Ectodermal cell (in vitro differentiated cells): ENCODE data around the gene CRACR2A.

ENCODE experiments used
- H3K27ac ChIP-seq: 2 replicates; pipeline ENCODE4 v1.7.0; 2013; ENCODE audit warnings: mild to moderate bottlenecking, low read depth, low read length; ENCODE audit not compliant: insufficient read depth, poor library complexity, severe bottlenecking
- H3K27me3 ChIP-seq: 2 replicates; pipeline ENCODE4 v1.7.0; 2013; ENCODE audit warnings: mild to moderate bottlenecking, low read length; ENCODE audit not compliant: insufficient read depth, control insufficient read depth, poor library complexity, severe bottlenecking
- H3K36me3 ChIP-seq: one replicate; pipeline ENCODE4 v1.7.0; 2013; ENCODE audit warnings: low read length; ENCODE audit not compliant: control insufficient read depth, insufficient read depth
- H3K4me1 ChIP-seq: one replicate; pipeline ENCODE4 v1.7.0; 2013; ENCODE audit warnings: low read length; ENCODE audit not compliant: control insufficient read depth, insufficient read depth
- H3K4me3 ChIP-seq: 2 replicates; pipeline ENCODE4 v1.7.0; 2013; ENCODE audit warnings: low read depth, low read length, control low read depth; ENCODE audit not compliant: insufficient read depth
- H3K9me3 ChIP-seq: 2 replicates; pipeline ENCODE4 v1.7.0; 2013; ENCODE audit warnings: mild to moderate bottlenecking, low read length, moderate library complexity; ENCODE audit not compliant: control insufficient read depth
- WGBS, 2 experiments: methylation state at CpG; one replicate each; pipeline ENCODE4 v1.1.7; 2013; ENCODE audit warnings: missing lambda C conversion rate in 2 of 2; 5-methylcytosine and 5-hydroxymethylcytosine counted together

The CRACR2A gene

GRCh38 chr12:3725388-3726115 lies 27.4 kb downstream of the CRACR2A start:
- 73 to 76% methylated on average over 3 to 4 of the region's 6 CpGs for WGBS, 2 experiments

GRCh38 chr12:3723916-3724805 lies 28.7 kb downstream of the CRACR2A start:
- 94 to 95% methylated on average over 14 of the region's 14 CpGs for WGBS, 2 experiments
- H3K9me3 ChIP-seq: peaks cover 2% of the 10 kb centered on the region

More at GRCh38 chr12:3725388-3726115, 27.4 kb downstream of the CRACR2A start:
- no peaks in the 10 kb centered on the region for H3K27me3 ChIP-seq
- H3K36me3 ChIP-seq: no peaks in the 10 kb centered on the region
- peaks cover 19% of the 10 kb centered on the region for H3K4me1 ChIP-seq
- no peak overlapping the region for H3K4me3 ChIP-seq
- H3K9me3 ChIP-seq: peaks cover 2% of the 10 kb centered on the region
- H3K27ac ChIP-seq: no peak overlapping the region

GRCh38 chr12:3722368-3722767 lies 30.5 kb downstream of the CRACR2A start:
- H3K4me3 ChIP-seq: no peak overlapping the region
- no peak overlapping the region for H3K27ac ChIP-seq
- 93 to 94% methylated on average over 6 of the region's 6 CpGs for WGBS, 2 experiments
- no peaks in the 10 kb centered on the region for H3K27me3 ChIP-seq
- H3K9me3 ChIP-seq: peaks cover 2% of the 10 kb centered on the region
- H3K36me3 ChIP-seq: no peaks in the 10 kb centered on the region
- peaks cover under 1% of the 10 kb centered on the region for H3K4me1 ChIP-seq

More at GRCh38 chr12:3723916-3724805, 28.7 kb downstream of the CRACR2A start:
- Histone ChIP-seq H3K36me3 (no peaks in the 10 kb centered on the region), H3K4me1 (peaks cover 18% of the 10 kb centered on the region), H3K27ac (no peak overlapping the region), H3K4me3 (no peak overlapping the region), H3K27me3 (no peaks in the 10 kb centered on the region)

GRCh38 chr12:3720772-3721171 lies 32.1 kb downstream of the CRACR2A start:
- no peaks in the 10 kb centered on the region for H3K4me1 ChIP-seq
- H3K9me3 ChIP-seq: peaks cover 2% of the 10 kb centered on the region
- H3K27ac ChIP-seq: no peak overlapping the region
- H3K27me3 ChIP-seq: no peaks in the 10 kb centered on the region
- H3K4me3 ChIP-seq: no peak overlapping the region
- no peaks in the 10 kb centered on the region for H3K36me3 ChIP-seq
- 90 to 100% methylated on average over 4 of the region's 4 CpGs for WGBS, 2 experiments

GRCh38 chr12:3718100-3718499 lies 34.8 kb downstream of the CRACR2A start:
- Histone ChIP-seq H3K4me1 (peaks cover 5% of the 10 kb centered on the region), H3K4me3 (no peak overlapping the region), H3K27me3 (no peaks in the 10 kb centered on the region), H3K27ac (no peak overlapping the region), H3K9me3 (peaks cover 1% of the 10 kb centered on the region), H3K36me3 (no peaks in the 10 kb centered on the region)
- WGBS, 2 experiments: 89 to 92% methylated on average over 4 of the region's 4 CpGs

GRCh38 chr12:3717283-3717898 lies 35.5 kb downstream of the CRACR2A start:
- WGBS, 2 experiments: 94 to 96% methylated on average over 9 of the region's 9 CpGs
- Histone ChIP-seq H3K36me3 (no peaks in the 10 kb centered on the region), H3K4me3 (no peak overlapping the region), H3K9me3 (no peaks in the 10 kb centered on the region), H3K4me1 (peaks cover 5% of the 10 kb centered on the region), H3K27me3 (no peaks in the 10 kb centered on the region), H3K27ac (no peak overlapping the region)

GRCh38 chr12:3715999-3716398 lies 36.9 kb downstream of the CRACR2A start:
- Histone ChIP-seq H3K9me3 (no peaks in the 10 kb centered on the region), H3K4me1 (peaks cover 5% of the 10 kb centered on the region), H3K4me3 (no peak overlapping the region), H3K36me3 (no peaks in the 10 kb centered on the region), H3K27me3 (no peaks in the 10 kb centered on the region), H3K27ac (no peak overlapping the region)
- WGBS, 2 experiments: 78 to 93% methylated on average over 1 of the region's 1 CpG

- Histone ChIP-seq H3K27ac (no peak overlapping the region), H3K27me3 (no peaks in the 10 kb centered on the region), H3K36me3 (no peaks in the 10 kb centered on the region), H3K4me3 (no peak overlapping the region), H3K9me3 (no peaks in the 10 kb centered on the region), H3K4me1 (peaks cover 5% of the 10 kb centered on the region)
- 89 to 95% methylated on average over 2 of the region's 2 CpGs for WGBS, 2 experiments
Observed at GRCh38 chr12:3713947-3714346, 39.0 kb downstream of the CRACR2A start.

- H3K27ac ChIP-seq: no peak overlapping the region
- H3K4me3 ChIP-seq: no peak overlapping the region
- H3K36me3 ChIP-seq: no peaks in the 10 kb centered on the region
- peaks cover 5% of the 10 kb centered on the region for H3K4me1 ChIP-seq
- no peaks in the 10 kb centered on the region for H3K9me3 ChIP-seq
- H3K27me3 ChIP-seq: no peaks in the 10 kb centered on the region
- WGBS, 2 experiments: 53 to 59% methylated on average over 3 to 4 of the region's 4 CpGs
Observed at GRCh38 chr12:3713483-3713882, 39.4 kb downstream of the CRACR2A start.
